ENCODE measurements around the gene PROZ. TPM values are rescaled to one million over a fixed set of nuclear protein-coding genes. Genes with fewer than 3 reads are reported as not detected.

The PROZ gene
- total and polyA plus RNA-seq, 9 of the 15 experiments (the other 6 are each of a cell fraction or from before 2014, with no cell fraction given) = not detected

- TF ChIP-seq ZFP91 (CRISPR knock-in tag; IDR thresholded peaks at IDR 0.05) (no peak), YBX1 (IDR thresholded peaks at IDR 0.05) (no peak), USF1 (CRISPR knock-in tag; IDR thresholded peaks at IDR 0.05) (no peak), SRSF9 (IDR thresholded peaks at IDR 0.05; ENCODE audit: borderline replicate concordance, low read depth, low read length) (no peak), STAT5B (CRISPR knock-in tag; IDR thresholded peaks at IDR 0.05) (no peak), MAFF (IDR thresholded peaks at IDR 0.05; ENCODE audit: low read length) (no peak), PURB (CRISPR knock-in tag; IDR thresholded peaks at IDR 0.05; ENCODE audit: low read depth) (no peak), ZNF766 (CRISPR knock-in tag; conservative IDR thresholded peaks at IDR 0.05) (peak; percentile 64; the same call in 1 of the 2 replicates), ZNF224 (CRISPR knock-in tag; IDR thresholded peaks at IDR 0.05) (no peak), ZNF263 (CRISPR knock-in tag; IDR thresholded peaks at IDR 0.05; ENCODE audit: borderline replicate concordance) (no peak), SMAD1 (IDR thresholded peaks at IDR 0.05; ENCODE audit: low read depth, low read length, partially characterized antibody) (peak; percentile 20), TAF15 (IDR thresholded peaks at IDR 0.05; ENCODE audit: low read depth, low read length) (no peak), NFIC (IDR thresholded peaks at IDR 0.05) (peak; percentile 98), CREBBP (IDR thresholded peaks at IDR 0.05; ENCODE audit: low read depth, low read length) (no peak), MYBL2 (IDR thresholded peaks at IDR 0.05; ENCODE audit: low read depth) (no peak), MYBL2 (CRISPR knock-in tag; IDR thresholded peaks at IDR 0.05; ENCODE audit: borderline replicate concordance) (no peak), TGIF2 (CRISPR knock-in tag; IDR thresholded peaks at IDR 0.05) (no peak), PRPF4 (IDR thresholded peaks at IDR 0.05; ENCODE audit: insufficient read depth, low read depth, low read length, poor library complexity, severe bottlenecking) (no peak), PTRF (tag; IDR thresholded peaks at IDR 0.05) (no peak), NFRKB (IDR thresholded peaks at IDR 0.05; ENCODE audit: low read depth) (no peak), GTF3C2 (IDR thresholded peaks at IDR 0.05; ENCODE audit: borderline replicate concordance, extremely low read depth, insufficient read length) (no peak), FOXM1 (IDR thresholded peaks at IDR 0.05; ENCODE audit: low read depth) (no peak), FOXM1 (CRISPR knock-in tag; IDR thresholded peaks at IDR 0.05; ENCODE audit: low read depth) (no peak), NFIX (CRISPR knock-in tag; IDR thresholded peaks at IDR 0.05; ENCODE audit: low read depth) (peak; percentile 86), TCF7 (IDR thresholded peaks at IDR 0.05; ENCODE audit: borderline replicate concordance) (no peak)
These were observed at the start of gene PROZ (continued) for GRCh38 chr13:113157929-113158747.

Data from K562 (cell line).